HG02885 (cell line): ENCODE data around the gene POU3F1.

Experiments used
- ATAC-seq: cut with Tn5 transposase; IDR thresholded peaks from one replicate; pipeline ENCODE4 v1.9.1; 2021; ENCODE audit warnings: mild to moderate bottlenecking; ENCODE audit not compliant: unreplicated experiment, poor library complexity

The POU3F1 gene

GRCh38 chr1:38074302-38074677, 27.7 kb upstream of the POU3F1 start:
- ATAC-seq: no peak

GRCh38 chr1:38073534-38074301, 27.1 kb upstream of the POU3F1 start:
- no peak for ATAC-seq

- ATAC-seq: no peak
Measured at GRCh38 chr1:38072858-38073257, 26.3 kb upstream of the POU3F1 start.

GRCh38 chr1:38071312-38072256, 25.0 kb upstream of the POU3F1 start:
- ATAC-seq: no peak

- ATAC-seq: no peak
Measured at GRCh38 chr1:38068980-38069340, 22.4 kb upstream of the POU3F1 start.

GRCh38 chr1:38068220-38068979, 21.8 kb upstream of the POU3F1 start:
- ATAC-seq: no peak

- ATAC-seq: no peak
Measured at GRCh38 chr1:38064197-38064903, 17.8 kb upstream of the POU3F1 start.

GRCh38 chr1:38063616-38064015, 17.0 kb upstream of the POU3F1 start:
- ATAC-seq: no peak

- ATAC-seq: no peak
Measured at GRCh38 chr1:38062361-38063288, 16.0 kb upstream of the POU3F1 start.

- ATAC-seq: no peak
Measured at GRCh38 chr1:38061883-38062328, 15.3 kb upstream of the POU3F1 start.

- no peak for ATAC-seq
Measured at GRCh38 chr1:38061290-38061689, 14.7 kb upstream of the POU3F1 start.

GRCh38 chr1:38060498-38060897, 13.9 kb upstream of the POU3F1 start:
- no peak for ATAC-seq

GRCh38 chr1:38059635-38060250, 13.2 kb upstream of the POU3F1 start:
- ATAC-seq: no peak

GRCh38 chr1:38055965-38056364, 9.4 kb upstream of the POU3F1 start:
- no peak for ATAC-seq

GRCh38 chr1:38055398-38055797, 8.8 kb upstream of the POU3F1 start:
- ATAC-seq: no peak

- no peak for ATAC-seq
Measured at GRCh38 chr1:38053416-38054091, 7.0 kb upstream of the POU3F1 start.

- no peak for ATAC-seq
Measured at GRCh38 chr1:38052750-38053415, 6.3 kb upstream of the POU3F1 start.
